ENCODE measurements around the gene IMMP2L. TPM values are rescaled to one million over a fixed set of nuclear protein-coding genes. Genes with fewer than 3 reads are reported as not detected.
"Not testable (repeated sequence)": the region's sequence is repeated elsewhere in the genome, so short reads cannot be mapped to it uniquely, and the experiment has no call there.

The IMMP2L gene
- total RNA-seq, 1 donor from 2014 or later = 11.1 TPM

DNA sequence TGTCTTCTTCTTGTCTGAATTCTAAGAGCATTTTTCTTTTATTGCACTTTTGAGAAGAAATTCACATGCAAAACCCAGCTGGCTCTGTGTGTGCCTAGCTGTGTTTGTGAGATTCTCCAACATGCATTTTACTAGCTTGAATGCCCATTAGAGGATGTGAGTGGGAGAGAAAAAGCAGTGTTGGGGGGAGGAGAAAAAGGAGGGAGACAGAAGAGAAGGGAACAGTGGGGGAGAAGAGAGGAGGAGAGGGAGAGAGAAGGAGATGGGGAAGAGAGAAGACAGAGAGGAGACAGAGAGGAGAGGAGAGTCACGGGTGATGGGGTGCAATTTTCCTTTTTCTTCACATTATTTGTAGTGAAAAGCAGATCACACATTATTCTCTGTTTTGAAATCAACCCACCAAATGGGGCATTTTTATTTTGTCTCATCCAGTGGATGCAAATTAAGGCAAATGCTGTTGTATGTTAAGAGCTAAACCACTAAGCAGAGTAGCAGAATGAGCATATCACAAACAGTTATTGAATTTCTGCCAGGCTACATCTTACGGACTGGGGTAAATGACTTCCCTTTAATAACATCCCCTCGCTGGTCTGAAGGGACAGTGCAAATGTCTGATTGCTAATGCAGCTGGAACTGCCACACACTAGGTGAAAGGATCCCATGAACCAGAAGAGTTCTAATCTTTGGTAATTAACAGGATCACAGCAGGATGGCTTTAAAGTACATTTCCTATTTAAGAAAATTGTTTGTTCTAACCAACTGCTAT is 470.5 kb downstream of the IMMP2L start:
- DNase-seq (ENCODE audit: extremely low read depth, low read depth, low spot score) = no peak

DNA sequence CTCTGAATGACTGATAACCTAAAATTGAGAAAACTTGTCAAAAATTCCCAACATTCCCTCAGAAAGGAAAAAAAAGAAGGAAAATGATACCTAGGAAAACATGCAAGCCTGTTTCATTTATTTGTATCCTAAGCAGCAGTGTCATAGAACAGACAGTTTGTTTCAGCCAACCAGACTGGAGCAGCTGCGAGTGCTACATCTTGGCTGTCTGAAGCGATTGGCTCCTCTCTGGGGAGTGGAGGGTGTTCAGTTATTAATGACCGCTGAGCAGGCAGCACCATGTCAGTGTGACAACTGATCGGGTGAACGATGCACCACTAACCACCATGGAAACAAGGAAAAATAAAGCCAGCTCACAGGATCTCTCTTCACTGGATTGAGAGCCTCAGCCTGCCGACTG is 471.4 kb downstream of the IMMP2L start, which contains the start of gene LRRN3:
TSS of gene LRRN3 (plus strand) at position 282 of the 400 bp plus-strand sequence. CDS start 31,646 bp downstream, outside the sequence.
- no peak for DNase-seq (ENCODE audit: extremely low read depth, low read depth, low spot score)

DNA sequence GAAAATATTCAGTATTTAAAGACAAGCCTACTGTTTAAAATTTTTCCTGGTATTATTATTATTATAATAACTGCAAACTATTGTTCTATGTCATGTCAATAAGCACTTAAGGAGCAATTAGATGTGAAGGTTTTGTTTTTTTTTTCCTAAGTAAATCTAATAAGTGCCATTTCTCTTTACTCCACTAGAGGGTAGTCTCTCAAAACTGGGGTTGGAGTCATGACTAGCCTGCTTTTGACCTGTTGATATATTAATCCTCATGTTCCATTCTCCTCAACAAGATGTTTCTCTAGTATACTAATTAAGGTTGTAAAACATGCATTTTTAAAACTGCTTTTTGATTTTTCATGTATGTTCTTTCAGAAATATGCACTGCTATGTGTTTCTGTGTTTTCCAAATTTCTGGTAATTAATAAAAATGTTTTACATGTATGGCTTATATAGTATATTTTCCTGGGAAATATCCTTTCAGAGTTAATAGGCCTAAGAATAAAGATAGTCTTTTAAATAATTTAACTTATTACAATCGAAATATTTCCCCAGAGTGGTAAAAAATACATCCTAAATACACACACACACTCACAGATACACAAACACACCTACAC is 472.4 kb downstream of the IMMP2L start:
- DNase-seq (ENCODE audit: extremely low read depth, low read depth, low spot score) = peak; percentile 29

DNA sequence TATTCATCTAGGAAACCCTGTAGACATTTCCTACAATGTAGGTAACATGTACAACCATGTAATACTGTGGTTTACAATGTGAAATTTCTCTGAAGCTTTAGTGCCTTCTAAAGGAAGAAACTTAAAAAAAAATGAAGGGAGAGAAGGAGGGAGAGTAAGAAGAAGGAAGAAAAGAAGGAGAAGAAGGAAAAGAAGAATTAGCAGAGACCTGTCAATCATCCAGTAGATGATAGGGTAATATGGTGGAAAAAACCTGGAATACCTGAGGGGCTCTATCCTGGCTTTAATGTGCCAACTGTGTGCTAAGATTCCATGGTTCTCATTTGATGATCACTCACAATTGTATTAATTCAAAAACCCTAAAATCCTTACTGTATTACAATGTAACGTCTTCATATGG is 474.0 kb downstream of the IMMP2L start:
- DNase-seq (ENCODE audit: extremely low read depth, low read depth, low spot score) = no peak

DNA sequence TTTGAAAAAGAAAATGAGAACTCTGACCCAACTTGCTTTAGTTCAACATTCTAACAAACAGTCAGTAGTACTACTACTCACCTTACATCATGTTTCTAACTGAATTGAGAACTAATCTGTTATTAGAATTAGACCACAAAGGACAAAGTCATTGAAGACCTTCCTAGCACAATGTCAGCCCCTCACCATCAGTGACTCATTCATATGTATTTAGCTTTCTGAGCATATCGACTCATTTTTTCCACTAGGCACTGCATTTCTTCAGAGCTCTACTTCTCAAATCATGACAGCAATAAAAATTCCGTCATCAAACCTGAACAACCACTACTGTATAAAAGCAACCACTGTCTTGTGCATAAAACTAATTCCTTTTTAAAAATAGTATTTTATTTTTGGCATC is 475.8 kb downstream of the IMMP2L start:
- DNase-seq (ENCODE audit: extremely low read depth, low read depth, low spot score) = no peak

DNA sequence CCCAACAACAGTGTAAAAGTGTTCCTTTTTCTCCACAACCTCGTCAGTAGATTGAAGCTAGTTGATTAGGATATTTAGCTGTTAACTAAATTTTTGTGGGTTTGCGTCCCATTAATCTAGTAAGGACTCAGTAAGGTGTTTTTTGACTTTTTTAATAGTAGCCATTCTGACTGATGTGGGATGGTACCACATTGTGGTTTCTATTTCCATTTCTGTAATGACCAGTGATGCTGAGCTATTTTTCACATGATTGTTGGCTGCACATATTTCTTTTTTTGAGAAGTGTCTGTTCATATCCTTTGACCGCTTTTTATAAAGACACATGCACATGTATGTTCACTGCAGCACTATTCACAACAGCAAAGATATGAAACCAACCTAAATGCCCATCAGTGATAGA is 476.9 kb downstream of the IMMP2L start:
- DNase-seq (ENCODE audit: extremely low read depth, low read depth, low spot score) = no peak

DNA sequence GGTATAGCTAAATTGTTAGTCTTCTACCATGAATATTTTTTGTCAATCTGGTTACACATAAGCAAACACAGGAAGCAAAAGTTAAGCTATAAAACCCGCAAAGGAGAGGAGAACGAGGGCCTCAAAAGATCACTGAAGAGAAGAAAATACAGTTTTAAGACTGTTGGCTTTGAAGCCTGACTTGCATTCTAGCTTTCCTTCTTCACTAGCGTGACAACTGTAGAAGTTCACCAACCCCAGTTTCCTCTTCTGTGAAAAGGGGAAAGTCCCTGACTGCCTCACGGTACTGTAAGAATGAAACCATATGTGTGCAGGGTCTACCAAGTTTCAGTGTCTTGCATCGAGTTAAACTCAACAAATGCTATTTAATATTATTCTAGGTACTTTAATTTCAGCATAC is 478.9 kb downstream of the IMMP2L start:
- DNase-seq (ENCODE audit: extremely low read depth, low read depth, low spot score) = no peak

DNA sequence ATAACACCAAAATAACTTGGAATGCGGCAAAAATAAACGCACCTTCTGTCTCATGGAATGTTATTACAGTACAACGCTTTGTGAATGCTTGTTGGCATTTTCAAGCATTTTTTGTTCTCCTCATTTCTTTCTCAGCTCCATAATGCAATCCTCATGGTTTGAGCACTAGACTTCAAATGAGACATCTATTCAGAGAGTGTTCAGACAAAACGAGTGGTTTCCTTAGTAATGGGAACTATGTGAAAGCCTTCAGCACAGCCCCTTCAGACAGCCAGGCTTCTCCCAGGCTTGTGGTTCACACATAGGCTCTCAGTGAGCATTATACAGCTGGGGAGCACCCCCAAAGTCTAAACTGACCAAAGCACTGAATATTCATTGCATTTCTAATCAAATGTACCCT is 479.9 kb downstream of the IMMP2L start:
- no peak for DNase-seq (ENCODE audit: extremely low read depth, low read depth, low spot score)

DNA sequence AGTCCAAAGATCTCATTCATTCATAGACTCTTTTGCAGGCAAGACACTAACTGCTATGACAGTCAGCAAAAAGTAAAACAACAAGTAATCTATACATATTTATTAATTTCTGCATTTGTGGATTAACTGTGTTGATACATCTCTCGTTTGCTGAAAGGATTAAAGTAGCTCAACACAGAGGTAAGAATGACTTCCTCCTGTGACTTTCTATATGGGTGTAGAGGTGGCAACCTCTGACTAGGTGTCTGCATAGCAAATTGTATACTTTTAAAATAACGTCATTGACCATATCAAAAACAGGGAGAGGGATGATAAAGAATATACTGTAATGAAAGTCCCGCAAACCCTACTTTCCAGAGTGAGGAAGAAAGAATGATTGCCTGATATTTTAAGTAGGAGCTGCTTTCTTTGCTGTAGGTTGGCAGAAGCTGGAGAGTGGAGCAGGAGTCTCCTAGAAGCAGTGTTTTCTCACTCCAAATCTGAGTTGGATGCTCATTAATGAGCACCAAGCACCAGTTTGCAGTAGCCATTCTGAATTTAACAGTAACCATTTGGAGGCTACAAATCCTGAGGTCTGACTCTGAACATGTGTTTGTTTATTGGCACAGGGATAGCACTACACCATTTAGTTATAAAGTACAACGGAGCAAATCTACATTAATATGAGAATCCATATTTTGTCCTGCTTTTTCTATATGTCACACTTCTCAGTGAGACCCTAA is 480.6 kb downstream of the IMMP2L start:
- no peak for DNase-seq (ENCODE audit: extremely low read depth, low read depth, low spot score)

DNA sequence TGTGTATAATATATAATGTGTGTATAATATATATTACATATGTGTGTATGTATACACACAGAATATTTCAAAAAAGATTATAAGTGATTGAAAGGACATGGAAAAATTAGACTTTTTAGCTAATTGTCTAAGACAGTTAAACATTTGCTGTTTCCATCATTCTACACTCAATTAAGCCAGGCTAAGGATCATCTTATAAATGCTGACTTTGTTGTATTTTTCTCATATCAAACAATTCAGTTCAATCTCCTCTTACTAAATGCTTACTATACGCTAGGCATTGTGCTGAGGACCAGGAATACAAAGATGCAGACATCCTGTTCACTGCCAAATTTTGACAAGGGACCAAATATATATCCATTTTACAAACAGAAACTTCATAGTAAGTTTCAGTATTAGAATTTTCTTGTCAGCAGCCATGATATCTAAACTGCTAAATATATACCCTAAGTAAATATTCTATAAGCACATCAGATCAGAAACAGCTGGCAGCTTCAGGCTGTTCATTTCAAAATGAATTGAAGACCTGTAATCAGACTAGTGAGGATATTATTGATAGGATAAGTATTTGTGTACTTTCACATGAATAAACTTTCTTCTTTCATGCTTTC is 481.7 kb downstream of the IMMP2L start:
- DNase-seq (ENCODE audit: extremely low read depth, low read depth, low spot score) = no peak

DNA sequence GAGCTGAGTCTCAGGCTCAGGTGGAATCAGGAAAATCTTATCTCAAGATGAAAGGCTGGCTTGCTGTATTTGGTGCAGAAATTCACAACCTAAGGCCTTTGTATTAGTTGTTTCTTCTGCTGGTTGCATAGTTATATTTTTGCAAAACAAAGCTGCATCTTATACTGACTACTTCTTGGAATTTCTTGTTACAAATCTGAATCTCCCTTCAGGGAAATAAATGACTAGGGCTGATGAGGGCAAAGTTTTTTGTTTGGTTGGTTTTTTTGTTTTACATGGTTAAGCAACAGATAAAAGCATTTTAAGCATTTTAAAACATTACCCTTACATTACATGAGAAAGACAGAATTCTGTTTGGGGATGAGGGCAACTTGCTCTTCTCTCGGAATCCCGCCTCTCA is 485.3 kb downstream of the IMMP2L start:
- DNase-seq (ENCODE audit: extremely low read depth, low read depth, low spot score) = no peak

DNA sequence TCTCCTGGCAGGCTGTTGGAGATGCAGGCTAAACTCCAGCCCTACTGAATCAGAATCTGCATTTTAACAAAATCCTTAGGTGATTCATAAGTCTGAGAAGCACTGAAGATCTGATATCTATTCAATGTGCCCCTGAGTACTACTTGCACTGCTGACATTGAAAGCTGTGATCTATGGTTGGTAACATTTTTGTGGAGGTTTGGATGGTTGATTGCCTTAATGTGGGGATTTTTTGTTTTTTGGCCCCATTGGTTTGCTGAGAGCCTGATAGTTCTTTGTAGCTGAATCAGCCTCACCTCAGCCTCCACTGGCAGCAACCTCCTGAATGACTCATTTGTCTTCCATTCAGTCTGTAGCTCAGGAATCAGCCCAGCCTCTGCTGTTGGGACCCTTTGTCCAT is 486.1 kb downstream of the IMMP2L start:
- DNase-seq (ENCODE audit: extremely low read depth, low read depth, low spot score) = no peak

DNA sequence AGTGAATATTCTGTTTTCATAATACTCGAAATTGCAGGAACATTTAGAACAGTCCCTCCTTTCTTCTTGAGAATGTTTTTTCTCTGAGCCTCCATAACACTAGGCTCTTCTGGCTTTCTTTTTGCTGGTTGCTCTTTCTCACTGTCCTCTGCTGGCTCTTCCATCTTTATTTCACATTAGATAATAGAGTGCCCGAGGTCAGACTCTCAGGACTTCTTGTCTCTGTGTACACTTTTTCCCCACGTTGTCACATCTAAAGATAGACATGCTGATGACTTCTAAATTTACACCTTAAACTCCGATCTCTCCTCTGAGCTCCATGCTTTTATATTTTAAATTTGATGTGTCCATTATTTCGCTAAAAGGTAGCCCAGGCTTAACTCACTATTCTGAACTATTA is 486.8 kb downstream of the IMMP2L start:
- no peak for DNase-seq (ENCODE audit: extremely low read depth, low read depth, low spot score)

DNA sequence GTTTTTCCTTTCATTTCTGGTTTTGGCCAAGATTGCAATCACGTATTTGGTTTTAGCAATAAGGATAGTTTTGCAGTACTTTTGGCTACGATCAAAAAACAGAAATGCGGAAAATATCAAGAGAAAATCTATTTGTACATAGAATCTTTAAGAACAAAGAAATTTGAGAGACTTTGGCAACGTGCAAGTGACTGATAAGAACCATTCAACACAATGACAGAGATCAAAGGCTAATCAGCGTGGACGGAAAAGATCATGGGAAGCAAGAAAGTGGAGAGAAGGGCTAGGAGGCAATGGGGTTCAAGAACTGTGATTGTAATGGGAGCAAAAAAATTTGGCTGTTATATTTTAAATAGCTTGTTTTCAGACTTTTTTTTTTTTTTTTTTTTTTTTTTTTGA is 487.5 kb downstream of the IMMP2L start:
- no peak for DNase-seq (ENCODE audit: extremely low read depth, low read depth, low spot score)

DNA sequence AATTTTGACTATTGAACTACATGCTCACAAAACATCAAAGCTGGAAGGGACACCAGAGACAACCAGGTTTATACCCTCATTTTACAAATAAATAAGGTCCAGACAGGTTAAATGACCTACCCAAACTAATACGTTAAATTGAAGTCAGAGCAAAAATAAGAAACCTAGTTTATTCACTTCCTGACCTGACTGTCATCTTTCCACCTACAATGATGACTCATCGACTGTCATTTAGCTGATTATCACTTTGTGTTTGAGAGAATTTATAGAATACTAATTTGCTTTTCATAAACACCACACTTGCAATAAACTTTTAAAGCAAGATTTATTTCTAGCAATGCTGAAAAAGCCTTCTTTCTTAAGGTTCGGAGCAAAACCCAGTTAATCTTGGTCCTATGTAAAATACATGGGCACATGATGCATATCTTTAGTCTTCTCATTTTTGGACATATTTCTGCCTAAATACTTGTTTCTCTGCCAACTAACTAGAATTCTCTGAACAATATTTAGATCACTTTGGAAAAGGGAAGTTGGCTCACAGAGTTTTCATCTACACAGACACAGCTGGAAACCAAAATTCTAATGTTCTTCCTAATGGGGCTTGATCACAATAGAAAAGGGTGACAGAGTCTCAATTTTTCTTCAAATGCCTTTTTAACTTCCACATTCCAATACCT is 488.1 kb downstream of the IMMP2L start:
- DNase-seq (ENCODE audit: extremely low read depth, low read depth, low spot score) = no peak

DNA sequence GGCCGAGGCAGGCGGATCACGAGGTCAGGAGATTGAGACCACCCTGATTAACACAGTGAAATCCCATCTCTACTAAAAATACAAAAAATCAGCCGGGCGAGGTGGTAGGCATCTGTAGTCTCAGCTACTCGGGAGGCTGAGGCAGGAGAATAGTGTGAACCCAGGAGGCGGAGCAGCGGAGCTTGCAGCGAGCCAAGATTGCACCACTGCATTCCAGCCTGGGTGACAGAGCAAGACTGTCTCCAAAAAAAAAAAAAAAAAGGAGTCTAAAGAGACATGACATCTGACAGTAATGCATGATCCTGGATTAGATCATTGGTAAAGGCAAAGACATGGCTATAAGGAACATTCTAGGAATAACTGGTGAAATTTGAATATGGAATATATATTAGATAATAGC is 489.6 kb downstream of the IMMP2L start:
- DNase-seq (ENCODE audit: extremely low read depth, low read depth, low spot score) = not testable (repeated sequence)

DNA sequence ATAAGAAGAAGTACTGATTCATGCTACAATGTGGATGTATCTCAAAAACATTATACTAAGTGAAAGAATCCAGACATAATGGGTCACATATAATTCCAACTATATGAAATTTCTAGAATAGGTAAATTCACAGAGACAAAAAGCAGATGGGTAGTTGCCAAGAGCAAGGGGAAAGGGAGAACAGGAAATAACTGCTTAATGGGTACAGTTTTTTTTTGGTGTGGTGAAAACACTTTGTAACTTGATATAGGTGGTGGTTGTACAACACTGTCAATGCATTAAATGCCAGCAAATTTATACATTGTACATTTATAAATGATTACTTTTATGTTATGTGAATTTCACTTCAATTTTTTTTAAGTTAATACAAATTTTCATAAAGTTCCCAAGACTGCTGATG is 490.7 kb downstream of the IMMP2L start:
- no peak for DNase-seq (ENCODE audit: extremely low read depth, low read depth, low spot score)

DNA sequence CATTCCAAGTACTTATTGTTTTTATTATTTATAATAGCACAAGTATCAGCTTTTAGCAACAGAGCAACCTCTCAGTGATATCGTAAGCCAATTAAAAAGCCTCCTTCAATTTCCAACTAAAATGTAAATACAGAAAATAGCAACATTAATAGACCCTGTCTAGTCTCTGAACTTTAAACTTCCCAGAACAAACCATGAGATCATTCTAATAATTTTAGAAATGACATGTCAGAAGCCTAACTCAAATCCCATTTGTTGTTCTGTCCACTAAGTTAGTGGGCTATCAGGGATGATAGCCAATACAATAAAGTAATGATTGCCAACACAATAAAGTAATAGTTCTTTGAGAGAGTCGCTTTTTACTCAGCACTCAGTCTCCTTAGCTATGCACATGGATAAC is 493.7 kb downstream of the IMMP2L start:
- no peak for DNase-seq (ENCODE audit: extremely low read depth, low read depth, low spot score)

DNA sequence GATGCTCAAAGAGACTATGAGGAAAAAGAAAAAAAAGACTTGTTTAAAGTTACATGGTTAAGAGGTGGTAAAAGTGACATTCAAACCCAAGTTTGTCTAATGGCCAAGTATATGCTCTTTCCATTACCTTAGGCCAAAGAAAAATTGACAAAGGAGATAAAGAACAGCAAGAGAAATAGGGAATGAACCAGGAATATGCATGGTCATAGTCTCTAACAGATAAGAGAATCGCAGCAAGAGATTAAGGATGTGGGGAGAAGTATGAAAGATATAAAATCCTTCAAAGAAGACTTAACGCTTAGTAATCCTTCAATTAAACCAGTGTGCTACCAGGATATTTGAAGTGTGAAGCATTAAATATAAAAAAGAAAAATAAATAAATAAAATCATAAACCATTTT is 494.6 kb downstream of the IMMP2L start:
- no peak for DNase-seq (ENCODE audit: extremely low read depth, low read depth, low spot score)

DNA sequence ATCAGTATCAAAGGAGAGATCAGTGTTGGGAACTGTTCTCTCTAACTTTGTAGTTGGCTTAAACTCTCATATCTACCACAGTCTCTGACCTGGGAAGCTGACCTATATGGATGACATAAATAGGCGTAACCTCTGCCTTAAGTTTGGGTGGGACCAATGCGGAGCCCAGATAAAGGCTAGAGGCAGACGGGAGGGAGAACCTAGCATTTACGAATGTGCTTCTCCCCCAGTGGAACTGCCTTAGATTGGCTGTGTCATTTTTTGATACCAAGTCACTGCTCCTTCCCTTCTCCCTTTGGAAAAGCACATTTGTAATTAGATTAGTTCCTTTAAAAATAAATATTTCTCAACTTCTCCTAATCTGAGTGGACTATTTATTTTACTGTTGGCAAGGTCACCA is 495.0 kb downstream of the IMMP2L start:
- DNase-seq (ENCODE audit: extremely low read depth, low read depth, low spot score) = no peak

DNA sequence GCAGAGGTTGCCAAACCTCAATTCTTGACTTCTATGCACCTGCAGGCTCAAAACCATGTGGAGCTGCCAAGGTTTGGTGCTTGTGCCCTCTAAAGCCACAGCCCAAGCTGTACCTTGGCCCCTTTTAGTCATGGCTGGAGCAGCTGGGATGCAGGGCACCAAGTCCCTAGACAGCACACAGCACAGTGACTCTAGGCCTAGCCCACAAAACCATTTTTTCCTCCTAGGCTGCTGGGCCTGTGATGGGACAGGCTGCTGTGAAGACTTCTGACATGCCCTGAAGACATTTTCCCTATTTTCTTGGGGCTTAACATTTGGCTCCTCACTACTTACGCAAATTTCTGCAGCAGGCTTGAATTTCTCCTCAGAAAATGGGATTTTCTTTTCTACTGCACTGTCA is 499.1 kb downstream of the IMMP2L start:
- DNase-seq (ENCODE audit: extremely low read depth, low read depth, low spot score) = no peak
